Tibial nerve (tissue), 3 donors: Measurements from ENCODE around the gene PREX1.

Experiments used
- POLR2A ChIP-seq, 2 donors: fragments of 450-650 bp; IDR thresholded peaks; one replicate each; pipeline ENCODE4 v1.6.1; 2017; ENCODE audit warnings: antibody characterized with exemption in 2 of 2, mild to moderate bottlenecking in 2 of 2, moderate library complexity in 2 of 2
- TF ChIP-seq, protein P1 (sequence below), 5 experiments: fragments of 200-600 bp in 3 of 5; fragments of 450-650 bp in 2 of 5; sonication (generic) in 3 of 5; IDR thresholded peaks; one replicate each; pipeline ENCODE4 v1.5.1; 2016 to 2019; ENCODE audit warnings: antibody characterized with exemption in 5 of 5, mild to moderate bottlenecking in 3 of 5, moderate library complexity in 2 of 5

DNA sequence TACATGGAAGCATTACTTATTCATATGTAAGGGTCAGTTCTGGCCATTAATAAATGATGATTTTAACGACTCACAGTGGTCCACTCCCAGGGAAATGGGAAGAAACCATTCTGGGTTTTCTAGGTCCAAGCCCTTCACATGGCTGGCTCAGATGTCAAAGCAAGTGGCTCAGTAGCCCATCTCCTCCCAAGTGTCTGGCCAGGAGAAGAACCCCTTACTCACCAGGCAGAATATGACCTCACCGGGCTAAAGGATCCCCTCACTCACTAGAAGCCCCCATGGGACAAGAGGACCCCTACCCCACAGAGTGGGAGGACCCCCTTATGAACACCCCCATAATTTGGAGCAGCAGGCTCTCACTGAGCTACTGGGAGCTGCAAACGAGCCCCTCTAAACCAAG lies 34.0 kb downstream of the PREX1 start:
- TF ChIP-seq, protein P1, sequence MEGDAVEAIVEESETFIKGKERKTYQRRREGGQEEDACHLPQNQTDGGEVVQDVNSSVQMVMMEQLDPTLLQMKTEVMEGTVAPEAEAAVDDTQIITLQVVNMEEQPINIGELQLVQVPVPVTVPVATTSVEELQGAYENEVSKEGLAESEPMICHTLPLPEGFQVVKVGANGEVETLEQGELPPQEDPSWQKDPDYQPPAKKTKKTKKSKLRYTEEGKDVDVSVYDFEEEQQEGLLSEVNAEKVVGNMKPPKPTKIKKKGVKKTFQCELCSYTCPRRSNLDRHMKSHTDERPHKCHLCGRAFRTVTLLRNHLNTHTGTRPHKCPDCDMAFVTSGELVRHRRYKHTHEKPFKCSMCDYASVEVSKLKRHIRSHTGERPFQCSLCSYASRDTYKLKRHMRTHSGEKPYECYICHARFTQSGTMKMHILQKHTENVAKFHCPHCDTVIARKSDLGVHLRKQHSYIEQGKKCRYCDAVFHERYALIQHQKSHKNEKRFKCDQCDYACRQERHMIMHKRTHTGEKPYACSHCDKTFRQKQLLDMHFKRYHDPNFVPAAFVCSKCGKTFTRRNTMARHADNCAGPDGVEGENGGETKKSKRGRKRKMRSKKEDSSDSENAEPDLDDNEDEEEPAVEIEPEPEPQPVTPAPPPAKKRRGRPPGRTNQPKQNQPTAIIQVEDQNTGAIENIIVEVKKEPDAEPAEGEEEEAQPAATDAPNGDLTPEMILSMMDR (IDR thresholded peaks at IDR 0.05), result no peak
- TF ChIP-seq POLR2A (IDR thresholded peaks at IDR 0.05), result no peak
